HG03342 (cell line): ENCODE data around the gene PELI1.
"Not testable (repeated sequence)": the region's sequence is repeated elsewhere in the genome, so short reads cannot be mapped to it uniquely, and the experiment has no call there.

Source experiments
- ATAC-seq: cut with Tn5 transposase; IDR thresholded peaks from one replicate; pipeline ENCODE4 v1.9.1; 2021; ENCODE audit warnings: mild to moderate bottlenecking, moderate library complexity; ENCODE audit not compliant: unreplicated experiment

Gene PELI1

GRCh38 chr2:64124571-64124970 lies 19.6 kb downstream of the PELI1 start:
- no peak for ATAC-seq

- no peak for ATAC-seq
These were observed 20.1 kb downstream of the PELI1 start for GRCh38 chr2:64124168-64124567.

GRCh38 chr2:64123740-64124139 lies 20.5 kb downstream of the PELI1 start:
- no peak for ATAC-seq

- no peak for ATAC-seq
These were observed 21.9 kb downstream of the PELI1 start for GRCh38 chr2:64122358-64122757.

GRCh38 chr2:64120928-64121327 lies 23.3 kb downstream of the PELI1 start:
- no peak for ATAC-seq

GRCh38 chr2:64120008-64120407 lies 24.2 kb downstream of the PELI1 start:
- ATAC-seq = no peak

- ATAC-seq = no peak
These were observed 24.9 kb downstream of the PELI1 start for GRCh38 chr2:64119369-64119768.

- no peak for ATAC-seq
These were observed 28.2 kb downstream of the PELI1 start for GRCh38 chr2:64115808-64116598.

- peak; percentile 41 for ATAC-seq
These were observed 29.3 kb downstream of the PELI1 start for GRCh38 chr2:64114912-64115277.

GRCh38 chr2:64114063-64114911 lies 29.9 kb downstream of the PELI1 start:
- peak; percentile 55 for ATAC-seq

GRCh38 chr2:64112016-64112415 lies 32.2 kb downstream of the PELI1 start:
- ATAC-seq = no peak

- ATAC-seq = no peak
These were observed 32.8 kb downstream of the PELI1 start for GRCh38 chr2:64111426-64111825.

GRCh38 chr2:64108666-64109241 lies 35.5 kb downstream of the PELI1 start:
- ATAC-seq = no peak

GRCh38 chr2:64106481-64106880 lies 37.7 kb downstream of the PELI1 start:
- ATAC-seq = no peak

GRCh38 chr2:64105670-64106461 lies 38.4 kb downstream of the PELI1 start:
- no peak for ATAC-seq

GRCh38 chr2:64104933-64105332 lies 39.3 kb downstream of the PELI1 start:
- no peak for ATAC-seq

- ATAC-seq = not testable (repeated sequence)
These were observed 41.5 kb downstream of the PELI1 start for GRCh38 chr2:64102736-64103135.

GRCh38 chr2:64101141-64101591 lies 43.1 kb downstream of the PELI1 start:
- ATAC-seq = no peak

GRCh38 chr2:64100584-64100983 lies 43.6 kb downstream of the PELI1 start:
- not testable (repeated sequence) for ATAC-seq

GRCh38 chr2:64094663-64095382 lies 49.4 kb downstream of the PELI1 start:
- no peak for ATAC-seq
